Dermis blood vessel endothelial cell (primary cell): ENCODE measurements around the gene SEMG2. TPM values are rescaled to one million over a fixed set of nuclear protein-coding genes. Genes with fewer than 3 reads are reported as not detected.

Source experiments
- DNase-seq: peaks from one replicate; pipeline ENCODE4 v3.0.0; 2010
- total RNA-seq: library from RNA; depleted of rRNA; stranded (reverse); fragments of >200 nt; gene quantifications from 2 replicates; pipeline ENCODE4 v1.2.3, GENCODE V29; 2014

SEMG2 gene
- not detected in 2 replicates for total RNA-seq

- no peak for DNase-seq
These were observed at the start of gene SEMG2 for GRCh38 chr20:45221076-45221475. Gene SEMG2 (plus strand): TSS chr20:45221373. CDS start chr20:45221390, 17 bp downstream.

- no peak for DNase-seq
These were observed 47.7 kb upstream of the SEMG2 start for GRCh38 chr20:45173522-45173921.

GRCh38 chr20:45174434-45175364, 46.5 kb upstream of the SEMG2 start, which contains the start of gene PI3:
Gene PI3 (plus strand): TSS chr20:45174902. CDS start chr20:45174923, 21 bp downstream.
- DNase-seq, result no peak

- DNase-seq, result no peak
These were observed 44.5 kb upstream of the SEMG2 start for GRCh38 chr20:45176526-45177267.

GRCh38 chr20:45179166-45179565, 42.0 kb upstream of the SEMG2 start:
- DNase-seq, result no peak

GRCh38 chr20:45181639-45182038, 39.5 kb upstream of the SEMG2 start:
- DNase-seq, result no peak

GRCh38 chr20:45183084-45183483, 38.1 kb upstream of the SEMG2 start:
- no peak for DNase-seq

GRCh38 chr20:45187693-45188092, 33.5 kb upstream of the SEMG2 start:
- no peak for DNase-seq

- no peak for DNase-seq
These were observed 32.0 kb upstream of the SEMG2 start for GRCh38 chr20:45189067-45189609.

GRCh38 chr20:45189861-45190260, 31.3 kb upstream of the SEMG2 start:
- DNase-seq, result no peak

- DNase-seq, result no peak
These were observed 29.2 kb upstream of the SEMG2 start for GRCh38 chr20:45191926-45192325.

GRCh38 chr20:45193331-45193730, 27.8 kb upstream of the SEMG2 start:
- DNase-seq, result no peak

- DNase-seq, result no peak
These were observed 14.4 kb upstream of the SEMG2 start, which contains the start of gene SEMG1 for GRCh38 chr20:45206725-45207124. Gene SEMG1 (plus strand): TSS chr20:45207033. CDS start chr20:45207054, 21 bp downstream.

GRCh38 chr20:45209924-45210323, 11.2 kb upstream of the SEMG2 start:
- DNase-seq, result no peak

- no peak for DNase-seq
These were observed 9.4 kb upstream of the SEMG2 start for GRCh38 chr20:45211569-45212474.

GRCh38 chr20:45212836-45213235, 8.3 kb upstream of the SEMG2 start:
- no peak for DNase-seq

- DNase-seq, result no peak
These were observed 3.0 kb upstream of the SEMG2 start for GRCh38 chr20:45218124-45218523.

- DNase-seq, result no peak
These were observed 2.5 kb upstream of the SEMG2 start for GRCh38 chr20:45218636-45219035.

- DNase-seq, result no peak
These were observed 2.0 kb downstream of the SEMG2 start for GRCh38 chr20:45223136-45223535.

- no peak for DNase-seq
These were observed 5.1 kb downstream of the SEMG2 start for GRCh38 chr20:45226287-45226686.

GRCh38 chr20:45229264-45230056, 8.3 kb downstream of the SEMG2 start:
- peak; percentile 21 for DNase-seq
